Peyer's patch (tissue), 4 donors: ENCODE data around the gene TDRD12. TPM values are rescaled to one million over a fixed set of nuclear protein-coding genes. Genes with fewer than 3 reads are reported as not detected.
A peak's percentile ranks its signal among the peaks of the same experiment; 100 is the strongest.

ENCODE experiments used
- DNase-seq, 3 donors: peaks; one replicate each; pipeline ENCODE4 v3.0.0-alpha.2; 2017 to 2019
- H3K27ac ChIP-seq, 4 donors: fragments of 200-600 bp; sonication (generic); one replicate each; pipeline ENCODE4 v1.5.1; 2016 to 2019
- H3K27me3 ChIP-seq, 2 donors: fragments of 200-600 bp; sonication (generic); one replicate each; pipeline ENCODE4 v1.5.1; 2019
- H3K36me3 ChIP-seq, 3 donors: fragments of 200-600 bp; sonication (generic); one replicate each; pipeline ENCODE4 v1.5.1; 2016 to 2019
- H3K4me1 ChIP-seq, 4 donors: fragments of 200-600 bp; sonication (generic); one replicate each; pipeline ENCODE4 v1.5.1; 2016 to 2019
- H3K4me3 ChIP-seq, 4 donors: fragments of 200-600 bp; sonication (generic); 1 replicate in 3 of 4; 2 replicates in 1 of 4; pipeline ENCODE4 v1.5.1; 2016 to 2019; ENCODE audit warnings: mild to moderate bottlenecking in 1 of 4
- H3K9me3 ChIP-seq, 4 donors: fragments of 200-600 bp; sonication (generic); one replicate each; pipeline ENCODE4 v1.5.1; 2016 to 2019; ENCODE audit warnings: mild to moderate bottlenecking in 1 of 4
- POLR2A ChIP-seq, 2 donors: fragments of 450-650 bp; IDR thresholded peaks; one replicate each; pipeline ENCODE4 v1.5.1; 2017; ENCODE audit warnings: antibody characterized with exemption in 2 of 2, mild to moderate bottlenecking in 2 of 2, moderate library complexity in 2 of 2
- total RNA-seq, 4 donors: library from RNA; depleted of rRNA; stranded (reverse); fragments of >200 nt; gene quantifications; one replicate each; pipeline ENCODE4 v1.1.0, GENCODE V29; 2016
- TF ChIP-seq, protein P1 (sequence below), 6 experiments: fragments of 450-650 bp in 4 of 6; fragments of 200-600 bp in 2 of 6; sonication (generic) in 1 of 6; IDR thresholded peaks; one replicate each; pipeline ENCODE4 v1.5.1; 2017 to 2019; ENCODE audit warnings: antibody characterized with exemption in 6 of 6, mild to moderate bottlenecking in 3 of 6, moderate library complexity in 1 of 6

TDRD12 gene
- total RNA-seq, 4 donors from 2014 or later = 1.7 TPM; not detected in 3

DNA sequence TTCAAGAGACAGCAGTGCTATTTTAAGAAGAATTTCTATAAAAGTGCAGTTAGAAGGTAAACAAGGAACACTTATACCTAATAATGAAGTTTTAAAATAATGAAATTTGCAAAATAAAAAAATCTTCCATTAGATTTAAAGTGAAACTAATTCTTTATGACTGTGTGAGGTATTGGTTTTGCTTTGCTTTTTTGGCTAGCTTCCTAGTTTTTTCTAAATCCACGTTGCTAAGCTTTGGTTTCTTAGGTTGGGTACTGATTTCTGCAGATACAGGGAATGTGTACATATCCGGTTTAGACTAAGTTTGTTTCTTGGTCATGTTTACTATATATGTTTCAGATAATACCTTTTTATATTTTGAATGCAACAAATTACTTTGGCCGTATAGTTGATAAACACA is 90.2 kb downstream of the TDRD12 start:
- TF ChIP-seq, protein P1, sequence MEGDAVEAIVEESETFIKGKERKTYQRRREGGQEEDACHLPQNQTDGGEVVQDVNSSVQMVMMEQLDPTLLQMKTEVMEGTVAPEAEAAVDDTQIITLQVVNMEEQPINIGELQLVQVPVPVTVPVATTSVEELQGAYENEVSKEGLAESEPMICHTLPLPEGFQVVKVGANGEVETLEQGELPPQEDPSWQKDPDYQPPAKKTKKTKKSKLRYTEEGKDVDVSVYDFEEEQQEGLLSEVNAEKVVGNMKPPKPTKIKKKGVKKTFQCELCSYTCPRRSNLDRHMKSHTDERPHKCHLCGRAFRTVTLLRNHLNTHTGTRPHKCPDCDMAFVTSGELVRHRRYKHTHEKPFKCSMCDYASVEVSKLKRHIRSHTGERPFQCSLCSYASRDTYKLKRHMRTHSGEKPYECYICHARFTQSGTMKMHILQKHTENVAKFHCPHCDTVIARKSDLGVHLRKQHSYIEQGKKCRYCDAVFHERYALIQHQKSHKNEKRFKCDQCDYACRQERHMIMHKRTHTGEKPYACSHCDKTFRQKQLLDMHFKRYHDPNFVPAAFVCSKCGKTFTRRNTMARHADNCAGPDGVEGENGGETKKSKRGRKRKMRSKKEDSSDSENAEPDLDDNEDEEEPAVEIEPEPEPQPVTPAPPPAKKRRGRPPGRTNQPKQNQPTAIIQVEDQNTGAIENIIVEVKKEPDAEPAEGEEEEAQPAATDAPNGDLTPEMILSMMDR (IDR thresholded peaks at IDR 0.05) = no peak
- no peak for TF ChIP-seq POLR2A (IDR thresholded peaks at IDR 0.05)
- Histone ChIP-seq H3K9me3 (no peaks in the 10 kb centered on the region), H3K27ac (no peak overlapping the region), H3K36me3 (no peaks in the 10 kb centered on the region), H3K4me1 (peaks cover 0 to 14% (median 0%) of the 10 kb centered on the region in 4 donors), H3K27me3 (no peaks in the 10 kb centered on the region), H3K4me3 (no peak overlapping the region)
- no peak for DNase-seq

DNA sequence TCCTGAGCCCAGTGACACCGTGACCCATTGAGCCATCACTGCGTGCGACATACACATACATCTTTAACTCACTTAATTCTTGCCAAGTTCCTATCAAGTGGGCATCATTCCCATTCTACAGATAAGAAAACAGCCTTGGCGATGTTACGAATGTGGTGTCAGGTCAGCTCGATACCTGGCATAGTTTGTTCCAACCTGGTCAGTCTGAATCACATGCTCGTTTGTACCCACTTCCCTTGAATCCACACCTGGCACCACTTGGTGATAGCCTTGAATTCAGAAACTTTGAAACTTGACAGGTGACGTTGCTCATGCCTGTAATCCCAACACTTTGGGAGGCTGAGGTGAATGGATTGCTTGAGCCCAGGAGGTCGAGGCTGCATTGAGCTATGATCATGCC is 90.9 kb downstream of the TDRD12 start:
- H3K4me3 ChIP-seq = no peak overlapping the region
- no peak overlapping the region for H3K27ac ChIP-seq
- H3K36me3 ChIP-seq = no peaks in the 10 kb centered on the region
- DNase-seq = no peak
- H3K4me1 ChIP-seq = peaks cover 0 to 14% (median 0%) of the 10 kb centered on the region in 4 donors
- H3K27me3 ChIP-seq = no peaks in the 10 kb centered on the region
- TF ChIP-seq, protein P1 (IDR thresholded peaks at IDR 0.05) = no peak
- H3K9me3 ChIP-seq = no peaks in the 10 kb centered on the region

DNA sequence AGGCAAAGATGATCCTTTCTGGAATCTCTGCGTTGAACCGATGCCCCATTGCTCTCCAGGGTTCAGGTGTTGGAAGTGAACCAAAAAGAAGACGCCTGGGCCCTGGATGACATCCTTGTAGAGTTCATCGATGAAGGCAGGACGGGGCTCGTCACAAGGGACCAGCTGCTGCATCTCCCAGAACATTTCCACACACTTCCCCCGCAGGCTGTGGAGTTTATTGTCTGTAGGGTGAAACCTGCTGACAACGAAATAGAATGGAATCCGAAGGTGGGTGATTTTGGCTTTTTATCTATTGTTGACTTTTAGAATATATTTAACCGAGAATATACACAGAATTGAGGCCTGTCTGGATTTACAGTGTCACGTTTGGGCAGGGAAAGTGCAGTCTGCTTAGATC is 91.6 kb downstream of the TDRD12 start:
- no peaks in the 10 kb centered on the region for H3K27me3 ChIP-seq
- TF ChIP-seq, protein P1 (IDR thresholded peaks at IDR 0.05) = no peak
- TF ChIP-seq POLR2A (IDR thresholded peaks at IDR 0.05) = no peak
- no peak overlapping the region for H3K4me3 ChIP-seq
- H3K4me1 ChIP-seq = peaks cover 0 to 14% (median 0%) of the 10 kb centered on the region in 4 donors
- H3K36me3 ChIP-seq = no peaks in the 10 kb centered on the region
- DNase-seq = peak in 1 of 3 donors; percentile 10
- no peaks in the 10 kb centered on the region for H3K9me3 ChIP-seq
- H3K27ac ChIP-seq = no peak overlapping the region

DNA sequence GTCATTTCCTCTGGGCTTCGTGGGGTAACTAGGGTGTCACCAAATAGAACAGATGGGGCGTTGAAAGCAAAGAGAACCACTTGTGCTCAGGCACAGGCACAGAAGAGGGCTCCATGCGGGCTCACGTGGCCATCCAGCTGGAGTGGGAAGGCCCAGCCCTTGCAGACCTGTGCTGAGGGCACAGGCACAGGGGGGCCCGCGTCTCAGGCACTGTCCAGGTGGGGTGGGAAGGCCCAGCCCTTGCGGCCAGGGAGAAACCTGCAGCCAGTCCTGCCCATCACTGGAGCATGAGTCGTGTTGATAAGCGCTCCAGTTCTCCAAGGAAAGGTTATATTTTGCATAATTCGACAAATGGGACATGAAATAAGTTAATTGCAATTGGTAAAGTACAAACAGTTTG is 92.5 kb downstream of the TDRD12 start:
- H3K27me3 ChIP-seq = no peaks in the 10 kb centered on the region
- DNase-seq = peak in 1 of 3 donors; percentile 0

DNA sequence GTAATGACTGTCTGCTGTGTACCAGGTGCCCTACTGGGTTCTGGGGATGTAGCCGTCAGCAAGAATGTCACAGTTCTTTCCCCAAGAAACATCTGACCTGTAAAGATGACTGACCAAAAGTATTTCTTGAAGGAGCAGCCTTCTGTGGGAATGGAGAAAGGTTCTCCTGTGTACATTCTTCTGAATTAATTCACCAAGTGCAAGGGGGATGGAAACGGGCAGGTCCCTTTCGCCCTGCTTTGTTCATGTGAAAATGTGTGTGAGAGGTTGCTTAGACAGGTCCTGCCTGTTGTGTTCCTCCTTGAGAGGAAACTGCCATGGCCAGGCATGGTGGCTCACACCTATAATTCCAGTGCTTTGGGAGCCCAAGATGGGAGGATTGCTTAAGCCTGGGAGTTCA is 93.0 kb downstream of the TDRD12 start:
- Histone ChIP-seq H3K27ac (no peak overlapping the region), H3K4me1 (peaks cover 0 to 14% (median 0%) of the 10 kb centered on the region in 4 donors), H3K27me3 (no peaks in the 10 kb centered on the region), H3K36me3 (no peaks in the 10 kb centered on the region), H3K9me3 (no peaks in the 10 kb centered on the region), H3K4me3 (no peak overlapping the region)
- no peak for DNase-seq
- TF ChIP-seq, protein P1 (IDR thresholded peaks at IDR 0.05) = no peak
- no peak for TF ChIP-seq POLR2A (IDR thresholded peaks at IDR 0.05)

More for the DNA sequence above, 92.5 kb downstream of the TDRD12 start:
- no peak overlapping the region for H3K4me3 ChIP-seq
- no peak overlapping the region for H3K27ac ChIP-seq
- TF ChIP-seq, protein P1 (IDR thresholded peaks at IDR 0.05) = no peak
- TF ChIP-seq POLR2A (IDR thresholded peaks at IDR 0.05) = no peak
- H3K36me3 ChIP-seq = no peaks in the 10 kb centered on the region
- H3K4me1 ChIP-seq = peaks cover 0 to 14% (median 0%) of the 10 kb centered on the region in 4 donors
- H3K9me3 ChIP-seq = no peaks in the 10 kb centered on the region
